Heart left ventricle (tissue), 13 donors: ENCODE data around the gene FARP1.

Experiments
- POLR2A ChIP-seq, 2 donors: fragments of 450-650 bp; IDR thresholded peaks; one replicate each; pipeline ENCODE4 v1.6.1; 2017; ENCODE audit warnings: antibody characterized with exemption in 2 of 2, mild to moderate bottlenecking in 2 of 2, moderate library complexity in 2 of 2
- TF ChIP-seq, protein P1 (sequence below), 12 donors: fragments of 200-600 bp; sonication (generic) in 4 of 12; IDR thresholded peaks; one replicate each; pipeline versions ENCODE4 v1.5.0 to v1.8.0; 2018 to 2022; ENCODE audit warnings: antibody characterized with exemption in 12 of 12, mild to moderate bottlenecking in 5 of 12
- donor health status: ischemic (EF 13 %, LVEDD 7.1; RV severe dilation, severe dysfunction).
- donor health status: DM: no; HTN: yes; CAD: no.
- donor health status: DM: no; HTN: no; CAD: no.
- donor health status: ischemic (EF 25% LVEDD 6.9; RV normal size, moderate dysfunction).
- donor health status: ischemic (EF 25% LVEDD 5.7; RV mildly dilated, moderate dysfunction).
- donor health status: ischemic (EF 35%, LVEDD 5.7; RV mildly dilated, moderate dysfunction).
- donor health status: nonischemic (EF 11% LVEDD 7.7; RV severe dilation, severe dysfunction).
- donor health status: DM: yes; HTN: yes; CAD: no.
- donor health status: PGD.
- donor health status: ischemic (EF 29% LVEDD 5.4; RV normal size, mild dysfunction).
- donor health status: nonischemic (EF 23%, LVEDD 6.1; RV moderate dilation, normal function).

DNA sequence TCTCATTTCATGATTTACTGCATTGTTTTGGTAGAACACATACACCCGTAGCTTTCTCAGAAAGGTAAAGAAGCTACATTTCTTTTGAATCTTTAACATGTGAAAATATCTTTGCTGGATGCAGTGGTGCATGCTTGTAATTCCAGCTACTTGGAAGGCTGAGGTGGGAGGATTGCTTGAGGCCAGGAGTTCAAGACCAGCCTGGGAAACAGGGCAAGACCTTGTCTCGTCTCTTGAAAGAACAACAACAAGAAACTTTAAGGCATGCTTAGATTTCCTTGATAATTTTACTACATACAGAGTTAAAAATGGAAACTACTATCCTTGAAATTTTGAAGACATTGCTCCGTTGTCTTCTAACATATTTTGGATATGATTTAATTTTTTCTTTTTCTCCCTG is 26.4 kb downstream of the FARP1 start:
- TF ChIP-seq, protein P1, sequence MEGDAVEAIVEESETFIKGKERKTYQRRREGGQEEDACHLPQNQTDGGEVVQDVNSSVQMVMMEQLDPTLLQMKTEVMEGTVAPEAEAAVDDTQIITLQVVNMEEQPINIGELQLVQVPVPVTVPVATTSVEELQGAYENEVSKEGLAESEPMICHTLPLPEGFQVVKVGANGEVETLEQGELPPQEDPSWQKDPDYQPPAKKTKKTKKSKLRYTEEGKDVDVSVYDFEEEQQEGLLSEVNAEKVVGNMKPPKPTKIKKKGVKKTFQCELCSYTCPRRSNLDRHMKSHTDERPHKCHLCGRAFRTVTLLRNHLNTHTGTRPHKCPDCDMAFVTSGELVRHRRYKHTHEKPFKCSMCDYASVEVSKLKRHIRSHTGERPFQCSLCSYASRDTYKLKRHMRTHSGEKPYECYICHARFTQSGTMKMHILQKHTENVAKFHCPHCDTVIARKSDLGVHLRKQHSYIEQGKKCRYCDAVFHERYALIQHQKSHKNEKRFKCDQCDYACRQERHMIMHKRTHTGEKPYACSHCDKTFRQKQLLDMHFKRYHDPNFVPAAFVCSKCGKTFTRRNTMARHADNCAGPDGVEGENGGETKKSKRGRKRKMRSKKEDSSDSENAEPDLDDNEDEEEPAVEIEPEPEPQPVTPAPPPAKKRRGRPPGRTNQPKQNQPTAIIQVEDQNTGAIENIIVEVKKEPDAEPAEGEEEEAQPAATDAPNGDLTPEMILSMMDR (IDR thresholded peaks at IDR 0.05): no peak
- TF ChIP-seq POLR2A (IDR thresholded peaks at IDR 0.05): no peak
